K562 (cell line): Measurements from ENCODE around the gene LLPH. TPM values are rescaled to one million over a fixed set of nuclear protein-coding genes. Genes with fewer than 3 reads are reported as not detected.

Experiments used
- ATAC-seq: fragments of 200-7000 bp; cut with Tn5 transposase; 3 replicates; pipeline ENCODE4 v1.9.1; 2020; ENCODE audit warnings: moderate library complexity
- BruUV-seq: library from RNA; stranded (reverse); fragments of 400-500 nt; replicated peaks from 2 replicates; lab custom pipeline; 2021; lab: Mats Ljungman, UMichigan
- CTCF ChIA-PET: fragments of 300-600 bp; formaldehyde crosslinking; extraction: SDS; loops from one replicate; lab custom pipeline; 2021; ENCODE audit warnings: low intra/inter-chr PET ratio; lab: Yijun Ruan, JAX
- POLR2A ChIA-PET: fragments of 300-600, 350-650 bp; sonication (Branson Sonifier 250); formaldehyde crosslinking; extraction: SDS; loops from one replicate; lab custom pipeline; 2021; ENCODE audit warnings: antibody characterized with exemption, inconsistent platforms; lab: Yijun Ruan, JAX
- DNase-seq, 4 experiments: peaks; one replicate each; pipeline versions ENCODE4 v3.0.0 to v3.0.0-alpha.2; 2011 to 2018; ENCODE audit warnings: low spot score in 3 of 4, mixed read lengths in 3 of 4; ENCODE audit errors: extremely low read depth in 1 of 4
- FAIRE-seq: peaks from 2 replicates; lab custom pipeline; 2011; peaks lifted over from hg19 to GRCh38; lab: Jason Lieb, UNC
- H2AFZ ChIP-seq: 2 replicates; pipeline ENCODE4 v1.6.0; 2011; ENCODE audit warnings: low read depth, low read length, control low read depth, inconsistent platforms
- H3K27ac ChIP-seq: fragments of 200-600 bp; 3 replicates; pipeline ENCODE4 v1.8.0; 2011; ENCODE audit warnings: low read depth, mild to moderate bottlenecking, control low read depth, inconsistent platforms, low read length, moderate library complexity, mixed read lengths; ENCODE audit errors: extremely low read depth
- H3K27me3 ChIP-seq, 2 experiments: fragments of 300-600 bp in 1 of 2; 2 replicates in 1 of 2; 3 replicates in 1 of 2; pipeline versions ENCODE4 v1.6.0 to v1.8.0; 2011; ENCODE audit warnings: inconsistent platforms in 2 of 2, low read length in 2 of 2, mild to moderate bottlenecking in 1 of 2, mixed read lengths in 1 of 2, moderate library complexity in 1 of 2; ENCODE audit not compliant: control insufficient read depth in 2 of 2, insufficient read depth in 2 of 2
- H3K36me3 ChIP-seq: fragments of 300-600 bp; 3 replicates; pipeline ENCODE4 v1.8.0; 2011; ENCODE audit warnings: mild to moderate bottlenecking, low read length, inconsistent platforms; ENCODE audit not compliant: control insufficient read depth, insufficient read depth
- H3K4me1 ChIP-seq, 2 experiments: fragments of 200-600 bp in 1 of 2; replicated peaks in 1 of 2; 2 replicates in 1 of 2; 3 replicates in 1 of 2; pipeline versions ENCODE4 v1.5.1 to v1.8.0; 2011; ENCODE audit warnings: inconsistent platforms in 2 of 2, low read length in 2 of 2, mild to moderate bottlenecking in 1 of 2, mixed read lengths in 1 of 2, moderate library complexity in 1 of 2; ENCODE audit not compliant: control insufficient read depth in 2 of 2, insufficient read depth in 2 of 2
- H3K4me2 ChIP-seq: 2 replicates; pipeline ENCODE4 v1.6.1; 2011; ENCODE audit warnings: low read length, control low read depth, inconsistent platforms, mixed read lengths; ENCODE audit not compliant: insufficient read depth
- H3K4me3 ChIP-seq: fragments of 200-600 bp; sonication (generic), shearing (Covaris generic); 2 replicates; pipeline ENCODE4 v1.5.1; 2016; ENCODE audit warnings: control low read depth, inconsistent platforms
- H3K79me2 ChIP-seq: fragments of 200-600 bp; 3 replicates; pipeline ENCODE4 v1.8.0; 2011; ENCODE audit warnings: low read length, inconsistent platforms; ENCODE audit not compliant: control insufficient read depth, insufficient read depth
- H3K9ac ChIP-seq, 2 experiments: 2 replicates each; pipeline versions ENCODE4 v1.6.0 to v1.6.1; 2011; ENCODE audit warnings: low read depth in 2 of 2, low read length in 2 of 2, control low read depth in 1 of 2, inconsistent platforms in 1 of 2, mild to moderate bottlenecking in 1 of 2, mixed read lengths in 1 of 2; ENCODE audit not compliant: insufficient read depth in 1 of 2
- H3K9me1 ChIP-seq: one replicate; pipeline ENCODE4 v1.6.0; 2011; ENCODE audit warnings: inconsistent platforms, mild to moderate bottlenecking, low read length, moderate library complexity; ENCODE audit not compliant: control insufficient read depth, insufficient read depth
- H3K9me3 ChIP-seq: replicated peaks from 2 replicates; pipeline ENCODE4 v1.5.1; 2011; ENCODE audit warnings: low read depth, low read length, inconsistent platforms; ENCODE audit not compliant: control insufficient read depth, insufficient read depth
- H4K20me1 ChIP-seq: replicated peaks from 2 replicates; pipeline ENCODE4 v1.6.1; 2011; ENCODE audit warnings: low read length, inconsistent platforms, mixed read lengths; ENCODE audit not compliant: control insufficient read depth, insufficient read depth
- CEBPB ChIP-seq: fragments of 450-650 bp; IDR thresholded peaks from 2 replicates; pipeline ENCODE4 v1.6.1; 2016; ENCODE audit warnings: missing genetic modification characterization, missing compliant biosample characterization
- CLOCK ChIP-seq: fragments of 250-450 bp; sonication (Bioruptor Pico); IDR thresholded peaks from 2 replicates; pipeline ENCODE4 v1.4.0; 2020; ENCODE audit warnings: mild to moderate bottlenecking, moderate library complexity, borderline replicate concordance
- MCM3 ChIP-seq: fragments of 450-650 bp; IDR thresholded peaks from 2 replicates; pipeline ENCODE4 v1.6.1; 2016
- MYC ChIP-seq, 2 experiments: fragments of 250-450 bp in 1 of 2; sonication (Bioruptor Pico) in 1 of 2; IDR thresholded peaks; 2 replicates each; pipeline versions ENCODE4 v1.5.1 to v1.6.1; 2012 to 2021; ENCODE audit warnings: low read depth in 2 of 2, borderline replicate concordance in 1 of 2, improper control_type of control experiment in 1 of 2, low read length in 1 of 2, mild to moderate bottlenecking in 1 of 2, moderate library complexity in 1 of 2
- PHF20 ChIP-seq: fragments of 450-650 bp; IDR thresholded peaks from 2 replicates; pipeline ENCODE4 v1.6.1; 2018; ENCODE audit not compliant: partially characterized antibody
- SREBF2 ChIP-seq: sonication (generic); formaldehyde crosslinking; IDR thresholded peaks from 2 replicates; pipeline ENCODE4 v1.4.0; 2020; ENCODE audit warnings: mild to moderate bottlenecking, missing genetic modification reagents
- TBP ChIP-seq: optimal IDR thresholded peaks from 2 replicates; pipeline ENCODE3; 2011; ENCODE audit warnings: low read depth, low read length, improper control_type of control experiment
- ZKSCAN1 ChIP-seq: fragments of 150-350 bp; IDR thresholded peaks from 2 replicates; pipeline ENCODE4 v1.6.1; 2016; ENCODE audit warnings: low read depth, low read length
- ZNF280A ChIP-seq: fragments of 450-650 bp; IDR thresholded peaks from 2 replicates; pipeline ENCODE4 v1.6.1; 2018; ENCODE audit warnings: mild to moderate bottlenecking, low read depth; ENCODE audit not compliant: partially characterized antibody
- ZNF318 ChIP-seq, 2 experiments: fragments of 450-650 bp; IDR thresholded peaks; 2 replicates each; pipeline ENCODE4 v1.6.1; 2016; ENCODE audit warnings: mild to moderate bottlenecking in 2 of 2, borderline replicate concordance in 1 of 2, low read depth in 1 of 2, moderate library complexity in 1 of 2
- in situ Hi-C: fragments of 300-500 bp; cut with MboI; formaldehyde crosslinking; loops from 4 replicates; pipeline ENCODE4 v1.15.0; 2018; ENCODE audit warnings: inconsistent platforms, mixed read lengths
- intact Hi-C: fragments of 100-400 bp; cut with micrococcal nuclease; formaldehyde crosslinking; loops from 2 replicates; pipeline ENCODE4 v1.14.2; 2022
- polyA plus RNA-seq, 8 experiments: library from polyadenylated mRNA; depleted of rRNA in 4 of 8; stranded (reverse) in 5 of 8; unstranded in 3 of 8; fragments of >200 nt; fragmentation: Nextera tagmentation in 2 of 8; fragmentation: Illumina TruSeq in 1 of 8; extraction: Ambion mirVana in 2 of 8; extraction: Trizol in 1 of 8; gene quantifications; 2 replicates each; pipeline versions ENCODE4 v1.2.1 to v1.2.3, GENCODE V29; 2011 to 2014; ENCODE audit warnings: inconsistent platforms in 1 of 8, missing spikeins in 1 of 8
- total RNA-seq, 7 experiments: library from RNA; depleted of rRNA in 6 of 7; stranded (reverse); fragments of >200 nt in 6 of 7; fragmentation: Illumina TruSeq in 2 of 7; extraction: Trizol in 2 of 7; gene quantifications; 2 replicates each; pipeline versions ENCODE4 v1.2.1 to v1.2.3, GENCODE V29; 2011 to 2021; ENCODE audit warnings: low replicate concordance in 1 of 7

Gene LLPH
- total and polyA plus RNA-seq, 9 of the 15 experiments (the other 6 are each of a cell fraction or from before 2014, with no cell fraction given), result 19.1 to 87.3 (median 59.6) TPM

- Histone ChIP-seq H3K4me2 (no peak overlapping the region), H4K20me1 (no peaks in the 10 kb centered on the region; the same call in 1 of the 2 replicates), H3K4me3 (no peak overlapping the region), H2AFZ (no peak overlapping the region), H3K27me3 (no peaks in the 10 kb centered on the region), H3K36me3 (peaks cover 7% of the 10 kb centered on the region; the same call in 2 of the 3 replicates), H3K27ac (no peak overlapping the region), H3K9ac (no peak overlapping the region), H3K4me1 (peaks cover 0 to 6% of the 10 kb centered on the region in 2 experiments; a peak in 2 of 5 replicates), H3K9me1 (no peaks in the 10 kb centered on the region), H3K9me3 (no peaks in the 10 kb centered on the region), H3K79me2 (peaks cover 27% of the 10 kb centered on the region)
- no peak for DNase-seq
- ChIA-PET POLR2A (interaction anchor here (0.6 to 2.9 kb wide), 5 partner anchors 10 to 1964 kb away, joined by 3 to 15 read pairs (median 4); partner anchors contain the start of gene TMBIM4), CTCF (no interaction called here)
- in situ Hi-C loops, result no loop called here
- no peak for ATAC-seq
- no TSS peak for BruUV-seq
- no peak for FAIRE-seq
- intact Hi-C loops, result no loop called here
- TF ChIP-seq CLOCK (CRISPR knock-in tag), result no peak
- no peak for TF ChIP-seq ZNF318 (IDR thresholded peaks at IDR 0.05; ENCODE audit: borderline replicate concordance in 1 of 2, low read depth in 1 of 2)
- TF ChIP-seq CEBPB, result no peak
- no peak for TF ChIP-seq SREBF2 (CRISPR knock-in tag)
- no peak for TF ChIP-seq TBP
- TF ChIP-seq MCM3, result no peak
- no peak for TF ChIP-seq ZNF280A
- TF ChIP-seq PHF20, result no peak
- no peak for TF ChIP-seq ZKSCAN1
- no peak for TF ChIP-seq MYC (IDR thresholded peaks at IDR 0.05; ENCODE audit: low read depth, low read length)
- TF ChIP-seq MYC (CRISPR knock-in tag; IDR thresholded peaks at IDR 0.05; ENCODE audit: borderline replicate concordance, low read depth), result no peak
These were observed 28.6 kb upstream of the LLPH start for GRCh38 chr12:66159123-66159522.
